GM21360 (cell line): Measurements from ENCODE around the gene FOXM1.
"Not testable (repeated sequence)": the region's sequence is repeated elsewhere in the genome, so short reads cannot be mapped to it uniquely, and the experiment has no call there.

Source experiments
- ATAC-seq: cut with Tn5 transposase; IDR thresholded peaks from one replicate; pipeline ENCODE4 v1.9.1; 2021; ENCODE audit warnings: mild to moderate bottlenecking, moderate library complexity; ENCODE audit not compliant: unreplicated experiment

FOXM1 gene

DNA sequence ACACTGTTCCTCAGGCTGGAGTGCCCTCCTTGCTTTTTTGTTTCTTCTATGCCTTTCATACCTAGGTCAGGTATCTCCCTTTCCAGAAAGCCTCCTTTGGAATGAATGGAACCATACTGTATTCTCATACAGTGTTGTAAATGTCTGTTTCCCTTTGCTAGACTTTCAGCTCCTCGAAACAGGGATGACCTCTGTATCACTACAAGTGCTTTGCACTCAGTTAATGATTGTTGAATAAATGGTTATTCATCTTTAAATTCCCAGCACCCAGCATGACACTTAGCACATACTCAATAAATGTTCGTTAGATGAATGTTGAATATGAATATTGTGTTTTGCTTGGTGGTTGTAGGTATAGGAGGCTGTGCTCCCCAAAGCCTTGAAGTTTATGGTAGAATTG is 7.8 kb upstream of the FOXM1 start:
- no peak for ATAC-seq

DNA sequence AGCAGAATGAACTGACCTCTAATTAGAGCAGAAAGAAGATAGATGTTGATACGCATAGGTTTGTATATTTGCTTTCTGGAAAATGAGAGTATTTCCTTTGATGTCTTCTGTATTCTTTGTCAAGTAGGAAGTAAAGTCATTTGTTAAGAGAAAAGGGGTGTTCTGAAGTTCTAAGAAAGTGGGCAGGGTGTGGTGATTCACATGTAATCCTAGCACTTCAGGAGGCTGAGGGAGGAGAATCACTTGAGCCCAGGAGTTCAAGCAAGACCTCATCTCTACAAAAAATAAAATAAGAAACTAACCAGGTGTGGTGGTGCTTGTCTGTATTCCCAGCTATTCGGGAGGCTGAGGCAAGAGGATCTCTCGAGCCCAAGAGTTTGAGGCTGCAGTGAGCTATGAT is 2.9 kb upstream of the FOXM1 start:
- ATAC-seq = no peak

DNA sequence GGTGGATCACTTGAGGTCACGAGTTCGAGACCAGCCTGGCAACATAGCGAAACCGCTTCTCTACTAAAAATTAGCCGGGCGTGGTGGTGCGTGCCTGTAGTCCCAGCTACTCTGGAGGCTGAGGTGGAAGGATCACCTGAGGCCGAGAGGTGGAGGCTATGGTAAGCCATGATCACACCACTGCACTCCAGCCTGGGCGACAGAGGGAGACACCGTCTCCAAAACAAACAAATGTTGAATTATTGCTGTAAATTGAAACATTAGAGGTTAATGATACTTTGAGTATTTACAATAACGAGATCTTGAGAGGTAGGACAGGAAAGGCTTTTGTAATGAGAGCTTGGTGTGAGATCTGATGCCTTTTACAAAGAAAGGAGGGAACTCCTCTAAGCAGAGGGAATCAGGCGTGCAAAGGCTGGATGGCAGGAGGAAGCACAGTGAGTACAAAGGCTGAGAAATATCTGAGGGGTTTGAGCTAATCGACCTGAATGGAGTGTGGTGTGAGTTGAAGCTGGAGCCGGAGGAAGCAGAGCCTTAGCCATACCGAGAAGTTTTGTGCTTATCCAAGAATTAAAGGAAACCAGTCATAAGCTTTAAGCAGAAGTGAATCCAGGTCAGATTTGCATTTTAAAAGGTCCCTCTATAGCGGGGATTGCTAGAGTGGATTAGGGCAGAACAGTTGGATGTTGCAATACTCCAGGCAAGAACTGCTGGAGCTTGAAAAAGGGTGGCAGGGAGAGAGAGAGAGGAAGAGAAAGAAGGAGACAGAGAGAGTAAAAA is 1.2 kb upstream of the FOXM1 start:
- ATAC-seq = no peak

DNA sequence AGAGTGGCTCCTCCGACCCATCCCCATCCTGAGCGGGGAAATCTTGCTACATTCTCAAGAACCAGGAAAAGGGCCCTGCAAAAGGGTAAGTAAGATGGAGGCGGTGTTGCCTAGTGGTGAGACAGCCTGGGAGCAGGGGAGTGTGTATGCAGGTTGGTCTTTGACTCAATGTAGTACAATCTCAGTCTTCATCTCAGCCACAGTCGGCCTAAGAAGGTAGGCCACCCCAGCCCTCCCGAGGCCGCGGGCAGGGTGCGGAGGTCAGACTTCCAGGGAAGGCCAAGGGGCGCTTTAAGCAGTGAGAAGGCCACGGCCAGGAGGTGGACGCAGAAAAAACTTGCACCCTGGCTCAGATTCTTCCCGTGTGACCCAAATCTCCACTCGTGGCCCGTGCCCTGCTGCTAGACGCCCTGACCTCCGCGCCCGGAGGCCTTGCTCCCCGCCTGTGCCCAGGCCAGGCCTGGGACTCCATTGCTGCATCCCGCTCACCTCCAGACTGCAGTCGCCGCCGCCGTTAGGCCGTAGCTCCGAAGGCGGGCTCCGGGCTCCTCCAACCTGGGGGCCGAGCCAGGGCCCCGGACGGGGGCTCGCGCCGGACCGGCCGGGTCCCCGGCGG is 435 bp downstream of the FOXM1 start:
- peak; percentile 27 for ATAC-seq

DNA sequence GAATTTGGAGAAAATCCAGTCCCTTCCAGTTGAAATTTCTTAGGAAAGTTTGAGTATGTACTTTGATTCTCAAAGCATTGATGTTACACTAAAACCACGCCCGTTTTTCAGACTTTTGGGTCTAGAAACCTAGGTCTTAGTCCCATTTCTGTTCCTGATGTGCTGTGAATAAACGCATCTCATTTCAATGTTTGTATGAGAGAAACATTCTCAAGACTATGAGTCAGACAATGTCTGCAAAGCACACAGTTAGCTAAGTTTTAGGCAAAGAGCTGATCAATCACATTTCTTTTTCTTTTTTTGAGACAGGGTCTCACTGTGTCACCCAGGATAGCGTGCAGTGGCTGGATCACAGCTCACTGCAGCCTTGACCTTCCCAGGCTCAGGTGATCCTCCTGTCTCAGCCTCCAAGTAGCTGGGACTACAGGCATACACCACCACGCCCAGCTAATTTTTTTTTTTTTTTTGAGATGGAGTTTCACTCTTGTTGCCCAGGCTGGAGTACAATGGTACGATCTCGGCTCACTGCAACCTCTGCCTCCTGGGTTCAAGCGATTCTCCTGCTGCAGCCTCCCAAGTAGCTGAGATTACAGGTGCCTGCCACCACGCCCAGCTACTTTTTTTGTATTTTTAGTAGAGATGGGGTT is 7.9 kb downstream of the FOXM1 start:
- ATAC-seq = not testable (repeated sequence)

DNA sequence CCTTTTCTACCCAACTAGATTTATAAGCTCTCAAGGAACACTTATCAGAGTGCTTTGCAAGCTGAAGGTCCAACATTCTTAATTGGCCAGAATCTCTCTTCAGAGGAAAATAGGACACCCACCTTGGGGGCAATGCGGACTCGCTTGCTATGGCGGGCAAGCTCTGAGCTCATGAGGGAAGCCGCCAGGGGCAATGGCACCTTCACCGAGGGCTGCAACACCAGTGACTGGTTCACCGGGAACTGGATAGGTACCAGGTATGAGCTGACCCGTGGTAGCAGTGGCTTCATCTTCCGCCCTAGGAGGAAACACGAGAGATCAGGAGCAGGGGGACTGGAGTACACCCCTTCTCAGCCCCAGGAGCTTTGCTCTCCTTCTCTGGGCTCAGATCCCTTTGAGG is 12.8 kb downstream of the FOXM1 start:
- no peak for ATAC-seq

DNA sequence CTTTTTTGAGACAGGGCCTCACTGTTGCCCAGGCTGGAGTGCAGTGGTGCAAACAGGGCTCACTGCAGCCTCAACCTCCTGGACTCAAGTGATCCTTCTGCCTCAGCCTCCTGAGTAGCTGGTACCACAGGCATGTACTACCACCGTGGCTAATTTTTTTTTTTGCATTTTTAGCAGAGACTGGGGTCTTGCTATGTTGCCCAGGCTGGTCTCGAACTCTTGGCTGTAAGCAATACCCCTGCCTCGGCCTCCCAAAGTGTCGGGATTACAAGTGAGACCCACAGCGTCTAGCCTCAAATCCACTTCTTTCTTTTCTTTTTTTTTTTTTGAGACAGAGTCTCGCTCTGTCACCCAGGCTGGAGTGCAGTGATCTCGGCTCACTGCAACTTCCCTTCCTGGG is 13.6 kb downstream of the FOXM1 start:
- not testable (repeated sequence) for ATAC-seq

DNA sequence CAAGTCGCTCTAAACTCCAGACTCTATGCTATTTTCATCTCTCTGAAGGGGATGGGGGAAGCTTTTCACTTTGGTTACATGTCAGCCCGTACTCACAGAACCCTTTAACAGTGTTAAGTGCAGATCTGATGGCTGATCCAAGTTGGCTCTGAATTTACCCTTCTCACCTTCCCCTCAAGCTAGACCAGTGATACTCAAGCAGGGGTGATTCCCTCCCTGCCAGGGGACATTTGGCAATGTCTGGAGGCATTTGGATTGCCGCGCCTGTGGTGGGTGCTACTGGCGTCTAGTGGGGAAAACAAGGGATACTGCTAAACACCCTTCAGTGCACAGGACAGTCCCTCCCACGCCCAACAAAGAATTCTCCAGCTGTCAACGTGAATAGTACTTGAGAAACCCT is 14.1 kb downstream of the FOXM1 start:
- no peak for ATAC-seq

DNA sequence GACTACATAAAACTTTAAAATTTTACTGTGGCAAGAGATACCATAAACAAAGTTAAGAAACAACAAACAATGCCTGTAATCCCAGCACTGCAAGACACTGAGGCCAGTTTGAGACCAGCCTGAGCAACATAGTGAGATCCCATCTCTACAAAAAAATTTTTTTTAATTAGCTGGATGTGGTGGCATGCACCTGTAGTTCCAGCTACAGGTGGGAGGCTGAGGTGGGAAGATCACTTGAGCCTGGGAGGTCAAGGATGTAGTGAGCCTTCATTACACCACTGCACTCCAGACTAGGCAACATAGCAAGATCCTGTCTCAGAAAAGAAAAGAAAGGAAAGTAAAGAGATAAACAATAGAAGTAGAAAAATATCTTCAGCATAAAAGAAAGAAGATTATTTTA is 16.8 kb downstream of the FOXM1 start:
- no peak for ATAC-seq

DNA sequence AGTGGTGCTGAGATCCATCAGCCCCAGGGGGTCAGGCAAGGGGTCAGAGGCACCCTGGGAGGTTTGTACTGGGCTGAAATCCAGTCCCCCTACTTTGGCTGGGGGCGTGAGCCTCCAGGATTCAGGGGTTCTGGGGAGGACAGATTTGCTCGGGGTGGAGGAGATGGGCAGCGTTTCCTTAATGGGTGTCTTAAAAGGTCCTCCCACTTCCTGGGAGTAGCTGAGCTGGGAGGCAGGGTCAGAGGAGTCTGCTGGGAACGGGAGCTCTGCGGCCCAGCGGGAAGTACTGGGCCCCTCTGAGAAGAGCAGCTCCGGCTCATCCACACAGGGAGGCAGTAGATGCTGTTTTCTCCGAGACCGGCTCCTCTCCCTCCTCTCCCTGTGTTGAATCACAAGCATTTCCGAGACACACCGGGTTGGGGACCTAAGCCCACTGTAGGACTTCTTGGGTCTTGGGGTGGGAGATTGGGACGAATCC is 18.0 kb downstream of the FOXM1 start:
- no peak for ATAC-seq

DNA sequence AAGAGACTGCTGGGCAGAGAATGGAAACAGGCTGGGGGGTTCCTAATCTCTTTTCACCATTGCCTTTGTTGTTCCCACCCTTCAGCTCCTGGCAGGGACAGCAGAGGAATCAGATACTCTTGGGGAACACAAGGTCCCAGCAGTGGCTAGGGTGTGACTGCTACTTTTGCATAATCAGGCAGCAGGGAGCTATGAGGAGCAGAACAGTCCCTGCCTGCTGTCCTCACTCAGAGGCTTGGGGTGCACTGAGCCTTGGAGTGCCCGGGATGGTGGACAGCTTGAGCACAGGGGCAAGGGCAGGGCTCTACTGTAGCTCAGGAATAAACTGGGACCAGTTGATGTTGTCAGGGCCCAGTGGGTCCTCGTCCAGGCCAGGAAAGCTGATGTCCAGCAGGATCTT is 18.6 kb downstream of the FOXM1 start:
- ATAC-seq = no peak

DNA sequence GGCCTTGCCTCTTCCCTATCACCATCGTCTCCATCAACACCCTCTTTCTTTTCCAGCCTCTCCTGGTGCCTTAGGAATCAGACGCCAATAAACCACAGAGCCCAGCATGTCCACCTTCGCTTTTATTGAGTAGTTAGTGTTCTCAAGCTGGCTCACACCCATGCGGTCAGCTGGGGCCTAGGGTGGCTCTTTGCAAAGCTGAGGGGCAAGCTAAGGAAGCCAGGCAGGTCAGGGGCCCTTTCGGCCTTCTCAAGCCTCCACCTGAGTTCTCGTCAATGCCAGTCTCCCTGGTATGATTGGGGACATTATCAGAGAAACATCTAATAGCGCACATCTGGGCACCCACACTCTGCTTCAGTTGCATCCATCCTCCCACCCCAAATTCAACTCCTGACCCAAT is 19.4 kb downstream of the FOXM1 start:
- ATAC-seq = no peak

DNA sequence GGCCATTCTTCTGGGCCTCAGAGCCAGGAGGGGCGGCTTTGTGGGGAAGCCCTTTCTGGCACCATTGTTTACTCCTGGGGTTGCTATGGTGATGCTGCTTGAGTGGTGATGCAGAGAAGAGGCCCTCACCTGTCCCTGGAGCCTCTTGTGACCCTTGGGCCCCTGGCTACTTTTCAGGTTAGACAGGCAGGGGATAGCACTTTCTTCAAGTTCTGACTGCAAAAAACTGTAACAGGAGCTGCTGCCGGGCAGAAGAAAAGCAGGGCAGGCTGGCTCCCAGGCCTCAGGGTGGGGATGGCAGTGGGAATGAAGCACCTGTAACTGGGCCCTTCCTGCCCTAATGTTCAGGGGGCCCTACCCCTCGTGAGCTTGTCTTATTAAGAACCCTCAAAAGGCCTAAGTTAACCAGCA is 19.9 kb downstream of the FOXM1 start, which contains the start of gene TEX52:
Gene TEX52 (minus strand): TSS at position 19 of the 411 bp plus-strand sequence. CDS start 13 bp downstream, at position 6.
- no peak for ATAC-seq

DNA sequence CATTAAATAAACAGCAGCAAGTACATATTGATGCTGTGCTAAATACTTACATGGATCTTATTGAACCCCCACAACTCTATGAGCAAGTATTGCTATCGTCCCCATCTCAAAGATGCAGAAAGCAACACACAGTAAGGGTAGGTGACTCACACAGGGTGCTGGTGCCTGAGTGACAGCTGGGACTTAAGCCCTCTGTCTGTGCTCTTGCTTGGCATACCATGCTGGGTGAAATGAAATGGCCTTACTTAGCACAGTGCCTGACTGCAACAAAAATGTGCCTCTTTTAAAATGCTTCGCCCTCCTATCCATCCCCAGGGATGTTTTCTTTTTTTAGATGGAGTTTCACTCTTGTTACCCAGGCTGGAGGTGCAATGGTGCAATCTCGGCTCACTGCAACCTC is 20.9 kb downstream of the FOXM1 start:
- no peak for ATAC-seq

DNA sequence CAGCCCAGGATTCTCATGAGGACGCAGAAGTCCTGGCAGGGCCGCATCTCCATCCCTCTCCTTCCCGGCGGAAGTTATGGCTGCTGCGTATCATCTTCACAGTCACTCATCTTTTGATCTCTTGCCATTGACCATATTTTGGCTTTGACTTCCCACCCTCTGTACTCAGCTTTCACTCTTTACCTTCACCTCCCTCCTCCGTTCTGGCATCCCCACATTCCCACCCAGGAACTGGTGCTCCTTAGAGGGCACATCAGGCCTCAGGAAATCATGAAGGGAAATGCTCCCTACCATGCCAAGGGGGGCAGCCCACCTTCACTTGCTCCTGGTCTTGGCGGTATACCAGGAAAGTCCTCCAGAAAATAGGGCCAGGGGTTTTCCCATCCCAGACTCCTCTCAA is 21.4 kb downstream of the FOXM1 start:
- ATAC-seq = no peak

DNA sequence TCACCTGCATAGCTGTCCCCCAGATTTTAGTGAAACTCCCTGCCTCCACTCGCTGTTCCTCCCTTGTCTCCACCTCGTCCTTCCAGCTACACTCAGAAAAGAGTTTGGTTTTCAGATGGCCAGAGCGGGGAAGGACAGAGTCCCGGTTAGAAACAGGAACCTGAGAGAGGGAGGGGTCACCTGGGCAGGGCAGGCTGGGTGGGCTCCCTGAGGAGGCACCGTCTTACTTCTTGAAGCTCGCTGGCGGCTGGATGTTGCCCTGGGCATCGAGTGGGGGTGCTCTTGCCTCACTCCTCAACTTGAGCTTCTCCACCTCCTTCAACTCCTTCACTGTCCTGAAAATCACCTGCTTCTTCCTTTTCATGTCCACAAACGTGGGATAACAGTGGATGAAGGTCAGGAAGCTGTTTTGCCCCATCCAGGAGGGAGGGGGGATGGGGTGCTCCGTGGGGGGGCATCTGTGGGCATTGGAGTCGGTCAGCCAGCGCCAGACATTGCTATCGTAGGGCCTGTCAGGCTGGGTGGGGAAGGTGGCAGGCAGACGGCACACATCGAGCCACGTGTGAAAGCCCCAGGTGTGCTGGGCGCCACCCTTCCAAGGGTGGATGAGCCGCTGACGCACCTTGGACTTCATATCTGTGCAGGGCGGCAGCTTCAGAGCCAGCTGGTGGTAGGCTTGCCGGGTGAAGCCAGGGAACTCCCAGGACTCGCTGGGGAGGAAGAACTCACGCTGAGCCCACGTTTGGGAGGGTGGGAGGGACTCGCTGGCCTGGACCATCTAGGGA is 22.1 kb downstream of the FOXM1 start:
- ATAC-seq = no peak

DNA sequence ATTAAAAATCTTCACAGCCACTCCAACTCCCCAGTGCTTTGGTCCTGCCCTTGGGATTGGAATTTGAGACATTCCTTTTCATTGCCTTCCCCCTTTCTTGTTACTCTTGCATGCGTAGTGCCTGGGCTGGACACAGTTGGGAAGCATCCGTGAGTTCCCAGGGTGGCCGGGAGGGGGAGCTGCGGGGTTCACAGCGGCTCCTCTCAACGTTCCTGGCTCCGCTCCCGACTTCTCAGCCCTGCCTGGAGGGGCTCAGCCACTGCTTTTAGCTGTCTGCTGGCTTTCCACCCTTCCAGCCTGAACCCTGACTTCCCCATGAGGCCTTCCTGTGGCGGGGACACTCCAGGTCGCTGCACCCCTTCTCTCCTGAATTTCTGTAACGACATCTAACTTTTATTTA is 23.3 kb downstream of the FOXM1 start:
- no peak for ATAC-seq

DNA sequence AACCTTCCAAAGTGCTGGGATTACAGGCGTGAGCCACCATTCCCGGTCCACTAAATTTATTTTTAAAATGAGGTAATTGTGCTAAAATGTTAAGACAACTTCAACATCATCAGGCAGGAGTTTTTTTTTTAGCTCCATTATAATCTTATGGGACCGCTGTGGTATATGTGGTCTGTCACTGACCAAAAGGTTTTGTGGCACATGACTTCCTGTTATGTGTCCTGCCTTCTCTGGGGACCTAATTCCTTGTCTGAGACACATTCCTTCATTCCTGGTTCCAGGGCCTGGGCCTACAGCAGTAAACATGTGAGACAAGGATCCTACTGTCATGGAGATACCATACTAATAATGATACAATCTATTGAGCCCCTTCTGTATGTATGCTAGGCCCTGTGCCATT is 25.0 kb downstream of the FOXM1 start:
- no peak for ATAC-seq

DNA sequence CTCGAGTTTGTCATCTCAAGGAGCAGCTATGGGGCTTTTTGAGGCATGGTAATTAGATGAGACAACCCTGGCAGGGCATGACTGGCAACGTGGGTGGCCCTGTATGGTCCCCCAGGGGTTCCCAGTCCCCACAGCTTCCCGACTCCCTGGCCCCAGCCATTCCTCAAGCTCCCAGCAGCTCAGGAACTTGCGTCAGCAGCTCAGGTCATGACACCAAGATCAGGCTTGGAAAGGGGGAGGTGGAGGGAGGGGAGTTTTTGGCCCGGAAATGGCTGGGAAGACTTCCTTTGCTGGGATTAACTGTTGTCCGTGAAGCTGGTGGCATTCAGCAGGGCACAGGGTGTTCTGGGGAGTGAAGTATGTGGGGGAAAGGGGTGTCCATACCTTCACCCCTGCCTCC is 31.7 kb downstream of the FOXM1 start:
- no peak for ATAC-seq

DNA sequence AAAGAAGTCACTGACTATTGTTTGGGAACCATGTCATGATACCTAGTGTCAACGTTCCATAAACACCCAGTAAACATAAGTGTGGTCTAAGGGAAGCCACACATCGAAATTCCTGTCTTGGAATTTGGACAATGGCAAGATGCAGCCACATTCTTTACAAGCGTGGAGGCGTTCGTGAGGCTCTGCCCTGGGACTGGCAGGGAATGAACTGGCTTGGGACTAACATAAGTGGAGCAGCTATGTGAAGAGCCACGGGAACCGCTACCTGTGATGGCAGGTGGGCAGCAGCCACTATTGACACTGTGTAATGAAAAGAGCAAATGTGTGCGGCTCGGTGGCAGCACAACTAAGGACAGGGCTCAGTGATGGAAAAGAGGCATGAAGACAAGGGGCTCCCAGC is 32.2 kb downstream of the FOXM1 start:
- ATAC-seq = no peak

DNA sequence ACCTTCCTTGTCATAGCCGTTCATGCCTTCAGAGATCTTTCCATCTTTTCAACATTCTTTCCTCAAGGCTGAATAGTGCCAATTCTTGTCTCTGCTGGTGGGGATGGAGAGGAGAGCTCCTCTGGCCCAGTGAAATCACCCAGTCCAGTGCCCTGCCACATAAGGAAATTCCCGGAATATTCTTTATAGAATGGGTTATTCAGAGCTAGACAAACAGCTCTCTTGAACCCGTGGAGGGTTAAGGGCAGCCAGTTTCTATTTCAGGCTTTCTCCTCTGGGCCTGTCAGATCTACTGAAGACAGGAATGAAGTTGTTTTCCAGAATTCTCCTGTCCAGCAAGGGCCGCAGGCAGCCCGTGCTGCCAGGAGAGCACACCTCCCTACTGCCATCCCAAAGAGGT is 34.0 kb downstream of the FOXM1 start:
- no peak for ATAC-seq
